GM18517 (cell line): ENCODE results near the gene WWP2.

ENCODE experiments used
- ATAC-seq: cut with Tn5 transposase; IDR thresholded peaks from one replicate; pipeline ENCODE4 v1.9.1; 2021; ENCODE audit warnings: mild to moderate bottlenecking, moderate library complexity; ENCODE audit not compliant: unreplicated experiment

Gene WWP2

GRCh38 chr16:69924041-69924775, 162.1 kb downstream of the WWP2 start:
- no peak for ATAC-seq

GRCh38 chr16:69924777-69925191, 162.7 kb downstream of the WWP2 start:
- ATAC-seq, result no peak

GRCh38 chr16:69925311-69925710, 163.2 kb downstream of the WWP2 start:
- no peak for ATAC-seq

GRCh38 chr16:69926241-69926640, 164.1 kb downstream of the WWP2 start:
- no peak for ATAC-seq

GRCh38 chr16:69927056-69927757, 165.1 kb downstream of the WWP2 start:
- no peak for ATAC-seq

GRCh38 chr16:69928856-69929400, 166.8 kb downstream of the WWP2 start:
- ATAC-seq, result no peak

GRCh38 chr16:69929480-69929879, 167.3 kb downstream of the WWP2 start:
- no peak for ATAC-seq

GRCh38 chr16:69930117-69930776, 168.1 kb downstream of the WWP2 start:
- no peak for ATAC-seq

- no peak for ATAC-seq
Measured at GRCh38 chr16:69931631-69932030, 169.5 kb downstream of the WWP2 start.

GRCh38 chr16:69932228-69932627, 170.1 kb downstream of the WWP2 start:
- no peak for ATAC-seq

GRCh38 chr16:69932691-69933392, 170.7 kb downstream of the WWP2 start:
- no peak for ATAC-seq

- ATAC-seq, result no peak
Measured at GRCh38 chr16:69934044-69934443, 171.9 kb downstream of the WWP2 start.

GRCh38 chr16:69934751-69935150, 172.6 kb downstream of the WWP2 start:
- ATAC-seq, result no peak

- ATAC-seq, result no peak
Measured at GRCh38 chr16:69935278-69935711, 173.2 kb downstream of the WWP2 start.

- no peak for ATAC-seq
Measured at GRCh38 chr16:69935740-69936139, 173.6 kb downstream of the WWP2 start.

GRCh38 chr16:69936252-69936651, 174.1 kb downstream of the WWP2 start:
- no peak for ATAC-seq

GRCh38 chr16:69936751-69937211, 174.6 kb downstream of the WWP2 start:
- ATAC-seq, result no peak

- no peak for ATAC-seq
Measured at GRCh38 chr16:69937465-69937951, 175.4 kb downstream of the WWP2 start.

GRCh38 chr16:69938981-69939820, 177.1 kb downstream of the WWP2 start:
- no peak for ATAC-seq
